Measurements from ENCODE around the gene MNDA. TPM values are rescaled to one million over a fixed set of nuclear protein-coding genes. Genes with fewer than 3 reads are reported as not detected.

The MNDA gene
- total and polyA plus RNA-seq, 2 donors (not counting 1 experiment from before 2014, with no cell fraction given) = not detected

DNA sequence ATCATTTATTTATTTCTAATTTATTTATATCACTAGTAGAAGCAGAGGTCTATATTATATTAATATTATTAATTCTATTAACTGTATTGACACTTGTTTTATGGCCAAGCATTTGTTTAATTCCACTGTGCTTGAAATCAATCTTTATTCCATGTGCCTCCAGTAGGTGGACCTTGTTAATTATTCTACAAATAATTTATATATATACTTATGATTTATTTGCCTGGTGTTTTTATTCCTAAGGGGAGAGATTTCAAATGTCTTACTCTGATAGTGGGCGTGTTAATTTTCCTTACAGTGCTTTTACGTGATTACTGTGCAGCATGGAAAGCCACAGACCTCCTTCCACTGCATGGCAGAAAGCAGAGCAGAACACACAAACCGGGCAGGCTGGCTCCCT, 32.6 kb upstream of the MNDA start:
- H3K9ac ChIP-seq (ENCODE audit: insufficient read depth, low read length) = no peak overlapping the region
- H3K9me3 ChIP-seq (ENCODE audit: control insufficient read depth, insufficient read depth, low read depth, low read length) = no peaks in the 10 kb centered on the region
- TF ChIP-seq, protein P1, sequence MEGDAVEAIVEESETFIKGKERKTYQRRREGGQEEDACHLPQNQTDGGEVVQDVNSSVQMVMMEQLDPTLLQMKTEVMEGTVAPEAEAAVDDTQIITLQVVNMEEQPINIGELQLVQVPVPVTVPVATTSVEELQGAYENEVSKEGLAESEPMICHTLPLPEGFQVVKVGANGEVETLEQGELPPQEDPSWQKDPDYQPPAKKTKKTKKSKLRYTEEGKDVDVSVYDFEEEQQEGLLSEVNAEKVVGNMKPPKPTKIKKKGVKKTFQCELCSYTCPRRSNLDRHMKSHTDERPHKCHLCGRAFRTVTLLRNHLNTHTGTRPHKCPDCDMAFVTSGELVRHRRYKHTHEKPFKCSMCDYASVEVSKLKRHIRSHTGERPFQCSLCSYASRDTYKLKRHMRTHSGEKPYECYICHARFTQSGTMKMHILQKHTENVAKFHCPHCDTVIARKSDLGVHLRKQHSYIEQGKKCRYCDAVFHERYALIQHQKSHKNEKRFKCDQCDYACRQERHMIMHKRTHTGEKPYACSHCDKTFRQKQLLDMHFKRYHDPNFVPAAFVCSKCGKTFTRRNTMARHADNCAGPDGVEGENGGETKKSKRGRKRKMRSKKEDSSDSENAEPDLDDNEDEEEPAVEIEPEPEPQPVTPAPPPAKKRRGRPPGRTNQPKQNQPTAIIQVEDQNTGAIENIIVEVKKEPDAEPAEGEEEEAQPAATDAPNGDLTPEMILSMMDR (conservative IDR thresholded peaks at IDR 0.05 in 1 of 2, IDR thresholded peaks at IDR 0.05 in 1 of 2; ENCODE audit: low read depth in 1 of 2, low read length in 2 of 2) = no peak
- TF ChIP-seq EZH2 (IDR thresholded peaks at IDR 0.05; ENCODE audit: low read length, missing control alignments) = no peak
- no peaks in the 10 kb centered on the region for H3K4me1 ChIP-seq (ENCODE audit: control insufficient read depth, extremely low read depth, insufficient read depth, low read length)
- DNase-seq (ENCODE audit: low read depth in 2 of 2) = no peak
- no peak overlapping the region for H3K27ac ChIP-seq (ENCODE audit: insufficient read depth, low read length)
- H3K36me3 ChIP-seq (ENCODE audit: control insufficient read depth, insufficient read depth, low read length) = no peaks in the 10 kb centered on the region
- H4K20me1 ChIP-seq (ENCODE audit: control insufficient read depth, extremely low read depth, insufficient read depth, low read length) = no peaks in the 10 kb centered on the region
- no peaks in the 10 kb centered on the region for H3K79me2 ChIP-seq (ENCODE audit: control insufficient read depth, insufficient read depth, low read length)
- H3K4me2 ChIP-seq (ENCODE audit: extremely low read depth, insufficient read depth, low read length) = no peak overlapping the region
- no peaks in the 10 kb centered on the region for H3K27me3 ChIP-seq (ENCODE audit: control insufficient read depth, insufficient read depth, low read length)
- H2AFZ ChIP-seq (ENCODE audit: low read length) = no peak overlapping the region
- H3K4me3 ChIP-seq (replicated peaks in 1 of 4; ENCODE audit: control extremely low read depth in 1 of 4, insufficient read depth in 1 of 4, low read depth in 3 of 4, low read length in 4 of 4) = no peak overlapping the region

DNA sequence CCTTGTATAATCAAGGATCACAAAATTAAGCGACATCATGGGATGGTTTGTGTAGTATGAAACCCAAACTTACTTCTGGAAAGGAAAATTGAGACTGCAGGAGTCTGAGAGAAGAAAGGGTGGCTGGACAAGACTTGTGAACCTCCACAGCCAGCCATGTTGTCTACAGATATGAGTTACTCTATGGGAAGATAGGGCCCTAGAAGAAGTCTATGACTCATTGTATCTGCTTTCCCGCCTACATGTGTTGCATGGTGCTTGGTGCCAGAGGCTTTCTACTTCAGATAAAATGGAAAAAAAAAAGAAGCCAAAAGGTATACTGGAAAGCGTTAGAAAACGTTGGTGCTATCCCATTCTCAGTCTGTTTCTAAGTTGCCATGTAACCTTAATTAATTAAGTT, 31.5 kb upstream of the MNDA start:
- H3K9ac ChIP-seq (ENCODE audit: insufficient read depth, low read length) = no peak overlapping the region

DNA sequence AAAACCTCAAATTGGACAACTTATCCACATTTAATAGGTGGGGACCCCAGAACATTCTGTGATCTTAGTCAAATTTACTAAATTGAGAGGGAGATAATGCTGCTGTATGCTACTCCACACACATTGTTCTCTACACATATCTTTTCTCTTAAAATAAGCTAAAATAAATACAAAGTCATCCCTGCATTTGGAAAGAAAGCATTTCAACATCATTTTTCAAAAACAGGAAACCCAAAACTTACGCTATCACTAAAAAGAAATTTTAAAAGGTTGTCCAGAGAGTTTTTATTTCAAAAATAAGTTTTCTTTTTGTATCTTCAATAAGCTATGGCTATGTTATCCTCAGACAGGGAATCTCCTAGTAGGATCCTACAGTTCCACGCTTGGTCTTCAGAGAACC, 30.6 kb upstream of the MNDA start:
- H3K79me2 ChIP-seq (ENCODE audit: control insufficient read depth, insufficient read depth, low read length) = no peaks in the 10 kb centered on the region
- no peak overlapping the region for H3K27ac ChIP-seq (ENCODE audit: insufficient read depth, low read length)
- DNase-seq (ENCODE audit: low read depth in 2 of 2) = no peak
- no peaks in the 10 kb centered on the region for H4K20me1 ChIP-seq (ENCODE audit: control insufficient read depth, extremely low read depth, insufficient read depth, low read length)
- H2AFZ ChIP-seq (ENCODE audit: low read length) = no peak overlapping the region
- H3K27me3 ChIP-seq (ENCODE audit: control insufficient read depth, insufficient read depth, low read length) = no peaks in the 10 kb centered on the region
- no peak overlapping the region for H3K4me3 ChIP-seq (replicated peaks in 1 of 4; ENCODE audit: control extremely low read depth in 1 of 4, insufficient read depth in 1 of 4, low read depth in 3 of 4, low read length in 4 of 4)
- no peaks in the 10 kb centered on the region for H3K36me3 ChIP-seq (ENCODE audit: control insufficient read depth, insufficient read depth, low read length)
- TF ChIP-seq EZH2 (IDR thresholded peaks at IDR 0.05; ENCODE audit: low read length, missing control alignments) = no peak
- TF ChIP-seq, protein P1 (conservative IDR thresholded peaks at IDR 0.05 in 1 of 2, IDR thresholded peaks at IDR 0.05 in 1 of 2; ENCODE audit: low read depth in 1 of 2, low read length in 2 of 2) = no peak
- no peaks in the 10 kb centered on the region for H3K9me3 ChIP-seq (ENCODE audit: control insufficient read depth, insufficient read depth, low read depth, low read length)
- no peaks in the 10 kb centered on the region for H3K4me1 ChIP-seq (ENCODE audit: control insufficient read depth, extremely low read depth, insufficient read depth, low read length)
- no peak overlapping the region for H3K4me2 ChIP-seq (ENCODE audit: extremely low read depth, insufficient read depth, low read length)
- no peak overlapping the region for H3K9ac ChIP-seq (ENCODE audit: insufficient read depth, low read length)

More for the DNA sequence above, 31.5 kb upstream of the MNDA start:
- Histone ChIP-seq H3K79me2 (ENCODE audit: control insufficient read depth, insufficient read depth, low read length) (no peaks in the 10 kb centered on the region), H3K27me3 (ENCODE audit: control insufficient read depth, insufficient read depth, low read length) (no peaks in the 10 kb centered on the region), H3K4me3 (replicated peaks in 1 of 4; ENCODE audit: control extremely low read depth in 1 of 4, insufficient read depth in 1 of 4, low read depth in 3 of 4, low read length in 4 of 4) (no peak overlapping the region), H3K4me1 (ENCODE audit: control insufficient read depth, extremely low read depth, insufficient read depth, low read length) (no peaks in the 10 kb centered on the region), H3K4me2 (ENCODE audit: extremely low read depth, insufficient read depth, low read length) (no peak overlapping the region), H3K36me3 (ENCODE audit: control insufficient read depth, insufficient read depth, low read length) (no peaks in the 10 kb centered on the region), H3K9me3 (ENCODE audit: control insufficient read depth, insufficient read depth, low read depth, low read length) (no peaks in the 10 kb centered on the region), H3K27ac (ENCODE audit: insufficient read depth, low read length) (no peak overlapping the region), H2AFZ (ENCODE audit: low read length) (no peak overlapping the region), H4K20me1 (ENCODE audit: control insufficient read depth, extremely low read depth, insufficient read depth, low read length) (no peaks in the 10 kb centered on the region)
- TF ChIP-seq EZH2 (IDR thresholded peaks at IDR 0.05; ENCODE audit: low read length, missing control alignments) = no peak
- TF ChIP-seq, protein P1 (conservative IDR thresholded peaks at IDR 0.05 in 1 of 2, IDR thresholded peaks at IDR 0.05 in 1 of 2; ENCODE audit: low read depth in 1 of 2, low read length in 2 of 2) = no peak
- DNase-seq (ENCODE audit: low read depth in 2 of 2) = no peak
